C4-2B (cell line): Measurements from ENCODE around the gene CACNA2D3.

Source experiments
- CTCF ChIP-seq: fragments of 450-650 bp; conservative IDR thresholded peaks from 2 replicates; pipeline ENCODE4 v1.5.1; 2017; ENCODE audit warnings: mild to moderate bottlenecking
- ZFX ChIP-seq: fragments of 450-650 bp; IDR thresholded peaks from 2 replicates; pipeline ENCODE4 v1.6.1; 2017

- TF ChIP-seq CTCF (no peak), ZFX (no peak)
Measured at GRCh38 chr3:54355800-54356199, 233.4 kb downstream of the CACNA2D3 start.
